ENCODE data around the gene TMEM74B. TPM values are rescaled to one million over a fixed set of nuclear protein-coding genes. Genes with fewer than 3 reads are reported as not detected.

TMEM74B gene
- total RNA-seq, 2 donors from 2014 or later = 1.4 to 2.0 TPM

GRCh38 chr20:1177680-1178079, 7.1 kb downstream of the TMEM74B start:
- no peak overlapping the region for H3K27ac ChIP-seq
- no peaks in the 10 kb centered on the region for H3K9me3 ChIP-seq
- intact Hi-C loops (cut with DNase I) = no loop called here
- H3K4me1 ChIP-seq = no peaks in the 10 kb centered on the region
- TF ChIP-seq, protein P1, sequence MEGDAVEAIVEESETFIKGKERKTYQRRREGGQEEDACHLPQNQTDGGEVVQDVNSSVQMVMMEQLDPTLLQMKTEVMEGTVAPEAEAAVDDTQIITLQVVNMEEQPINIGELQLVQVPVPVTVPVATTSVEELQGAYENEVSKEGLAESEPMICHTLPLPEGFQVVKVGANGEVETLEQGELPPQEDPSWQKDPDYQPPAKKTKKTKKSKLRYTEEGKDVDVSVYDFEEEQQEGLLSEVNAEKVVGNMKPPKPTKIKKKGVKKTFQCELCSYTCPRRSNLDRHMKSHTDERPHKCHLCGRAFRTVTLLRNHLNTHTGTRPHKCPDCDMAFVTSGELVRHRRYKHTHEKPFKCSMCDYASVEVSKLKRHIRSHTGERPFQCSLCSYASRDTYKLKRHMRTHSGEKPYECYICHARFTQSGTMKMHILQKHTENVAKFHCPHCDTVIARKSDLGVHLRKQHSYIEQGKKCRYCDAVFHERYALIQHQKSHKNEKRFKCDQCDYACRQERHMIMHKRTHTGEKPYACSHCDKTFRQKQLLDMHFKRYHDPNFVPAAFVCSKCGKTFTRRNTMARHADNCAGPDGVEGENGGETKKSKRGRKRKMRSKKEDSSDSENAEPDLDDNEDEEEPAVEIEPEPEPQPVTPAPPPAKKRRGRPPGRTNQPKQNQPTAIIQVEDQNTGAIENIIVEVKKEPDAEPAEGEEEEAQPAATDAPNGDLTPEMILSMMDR (IDR thresholded peaks at IDR 0.05) = no peak
- no peaks in the 10 kb centered on the region for H3K36me3 ChIP-seq
- H3K27me3 ChIP-seq = no peaks in the 10 kb centered on the region
- DNase-seq = no peak
- H3K9ac ChIP-seq (ENCODE audit: low read depth in 2 of 2, low read length in 2 of 2) = no peak overlapping the region
- no peak overlapping the region for H3K4me3 ChIP-seq

- H3K27me3 ChIP-seq = no peaks in the 10 kb centered on the region
- TF ChIP-seq, protein P1 (IDR thresholded peaks at IDR 0.05) = no peak
- H3K9ac ChIP-seq (ENCODE audit: low read depth in 2 of 2, low read length in 2 of 2) = no peak overlapping the region
- H3K27ac ChIP-seq = no peak overlapping the region
- H3K4me1 ChIP-seq = no peaks in the 10 kb centered on the region
- no peak for DNase-seq
- no peak overlapping the region for H3K4me3 ChIP-seq
- H3K36me3 ChIP-seq = peaks cover 11% of the 10 kb centered on the region
- no peaks in the 10 kb centered on the region for H3K9me3 ChIP-seq
- intact Hi-C loops (cut with DNase I) = no loop called here
Observed at GRCh38 chr20:1174787-1175186, 10.0 kb downstream of the TMEM74B start.

DNA sequence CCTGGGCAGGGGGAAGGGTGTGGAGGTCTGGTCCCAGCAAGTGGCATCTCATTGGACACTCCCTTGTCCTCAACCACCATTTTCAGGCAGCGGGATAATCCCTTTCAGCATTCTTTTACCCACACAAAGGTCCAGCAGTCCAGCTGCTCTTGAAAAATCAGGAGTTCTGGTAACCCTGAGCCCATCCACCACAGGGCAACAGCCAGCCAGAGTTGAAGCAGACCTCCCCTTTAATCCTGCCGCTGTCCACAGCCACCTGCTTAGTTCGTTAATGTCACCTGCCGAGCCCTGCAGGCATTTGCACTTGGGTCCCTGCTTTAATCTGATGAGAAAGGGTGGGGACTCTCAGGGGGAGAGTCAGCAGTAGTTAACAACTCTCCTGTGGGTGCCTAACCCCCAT, 11.1 kb downstream of the TMEM74B start:
- H3K36me3 ChIP-seq = peaks cover 11% of the 10 kb centered on the region
- TF ChIP-seq, protein P1 (IDR thresholded peaks at IDR 0.05) = no peak
- H3K9me3 ChIP-seq = no peaks in the 10 kb centered on the region

GRCh38 chr20:1171461-1172093, 13.2 kb downstream of the TMEM74B start:
- peaks cover 11% of the 10 kb centered on the region for H3K36me3 ChIP-seq
- no peak overlapping the region for H3K4me3 ChIP-seq
- H3K9me3 ChIP-seq = no peaks in the 10 kb centered on the region
- TF ChIP-seq, protein P1 (IDR thresholded peaks at IDR 0.05) = no peak
- no peaks in the 10 kb centered on the region for H3K27me3 ChIP-seq
- no peak for DNase-seq
- no peak overlapping the region for H3K27ac ChIP-seq
- no peaks in the 10 kb centered on the region for H3K4me1 ChIP-seq
- H3K9ac ChIP-seq (ENCODE audit: low read depth in 2 of 2, low read length in 2 of 2) = no peak overlapping the region
- intact Hi-C loops (cut with DNase I) = no loop called here

More for the DNA sequence above, 11.1 kb downstream of the TMEM74B start:
- no peak overlapping the region for H3K27ac ChIP-seq
- H3K4me3 ChIP-seq = no peak overlapping the region
- no peaks in the 10 kb centered on the region for H3K27me3 ChIP-seq
- H3K9ac ChIP-seq (ENCODE audit: low read depth in 2 of 2, low read length in 2 of 2) = no peak overlapping the region
- DNase-seq = no peak
- no peaks in the 10 kb centered on the region for H3K4me1 ChIP-seq
- intact Hi-C loops (cut with DNase I) = no loop called here

GRCh38 chr20:1169224-1169623, 15.6 kb downstream of the TMEM74B start:
- no peak overlapping the region for H3K4me3 ChIP-seq
- no peak for DNase-seq
- no peaks in the 10 kb centered on the region for H3K4me1 ChIP-seq
- H3K9ac ChIP-seq (ENCODE audit: low read depth in 2 of 2, low read length in 2 of 2) = no peak overlapping the region
- TF ChIP-seq, protein P1 (IDR thresholded peaks at IDR 0.05) = no peak
- peaks cover 20% of the 10 kb centered on the region for H3K36me3 ChIP-seq
- no peaks in the 10 kb centered on the region for H3K27me3 ChIP-seq
- H3K27ac ChIP-seq = no peak overlapping the region
- intact Hi-C loops (cut with DNase I) = no loop called here
- no peaks in the 10 kb centered on the region for H3K9me3 ChIP-seq
